ENCODE results near the gene KLRB1.
"Not testable (repeated sequence)": the region's sequence is repeated elsewhere in the genome, so short reads cannot be mapped to it uniquely, and the experiment has no call there.

KLRB1 gene

GRCh38 chr12:9619411-9620179, 11.9 kb upstream of the KLRB1 start:
- DNase-seq = no peak

DNA sequence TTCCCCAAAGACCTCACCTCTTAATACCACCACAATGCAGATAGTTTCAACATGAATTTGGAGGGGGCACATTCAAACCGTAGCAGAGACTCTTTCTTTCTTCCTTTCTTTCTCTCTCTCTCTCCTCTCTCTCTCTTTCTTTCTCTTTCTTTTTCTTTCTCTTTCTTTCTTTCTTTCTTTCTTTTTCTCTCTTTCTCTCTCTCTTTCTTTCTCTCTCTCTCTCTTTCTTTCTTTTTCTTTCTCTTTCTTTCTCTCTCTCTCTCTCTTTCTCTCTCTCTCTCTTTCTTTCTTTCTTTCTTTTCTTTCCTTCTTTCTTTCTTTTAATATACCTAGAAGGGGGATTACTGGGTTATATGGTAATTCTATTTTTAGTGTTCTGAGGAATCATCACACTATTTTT, 11.2 kb upstream of the KLRB1 start:
- not testable (repeated sequence) for DNase-seq

- no peak for DNase-seq
Measured at GRCh38 chr12:9617124-9617523, 9.4 kb upstream of the KLRB1 start.

DNA sequence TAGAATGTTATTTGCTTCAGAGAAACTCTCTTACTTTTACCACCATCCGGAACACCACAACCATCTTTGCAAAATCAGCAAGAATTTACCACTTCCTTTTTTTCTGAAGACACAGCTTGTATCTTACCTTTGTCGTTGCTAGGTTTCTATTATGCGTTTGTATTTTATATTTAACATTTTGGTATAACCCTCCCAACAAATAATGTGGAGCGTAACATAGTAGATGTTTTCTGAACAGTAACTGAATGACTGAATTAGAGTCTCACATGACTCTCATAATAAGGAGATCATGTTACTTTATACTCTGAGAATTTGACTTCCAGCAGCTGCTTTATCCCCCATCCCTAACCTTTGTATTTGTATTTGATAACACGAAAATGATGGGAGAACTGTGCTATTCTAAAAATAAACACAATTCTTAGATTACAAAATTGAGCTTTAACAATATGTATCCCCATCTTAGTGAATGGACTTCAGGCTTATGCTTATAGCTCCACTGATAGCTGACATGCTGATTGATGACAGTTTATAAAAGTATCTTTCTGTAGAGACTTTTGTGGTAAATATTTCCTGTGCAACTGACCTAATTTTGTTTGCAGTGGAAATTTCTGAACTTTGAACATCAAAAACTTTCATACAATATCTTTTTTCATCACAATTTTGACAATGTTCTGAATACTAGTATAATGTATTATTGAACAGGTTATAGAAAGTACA, 7.9 kb upstream of the KLRB1 start:
- no peak for DNase-seq

DNA sequence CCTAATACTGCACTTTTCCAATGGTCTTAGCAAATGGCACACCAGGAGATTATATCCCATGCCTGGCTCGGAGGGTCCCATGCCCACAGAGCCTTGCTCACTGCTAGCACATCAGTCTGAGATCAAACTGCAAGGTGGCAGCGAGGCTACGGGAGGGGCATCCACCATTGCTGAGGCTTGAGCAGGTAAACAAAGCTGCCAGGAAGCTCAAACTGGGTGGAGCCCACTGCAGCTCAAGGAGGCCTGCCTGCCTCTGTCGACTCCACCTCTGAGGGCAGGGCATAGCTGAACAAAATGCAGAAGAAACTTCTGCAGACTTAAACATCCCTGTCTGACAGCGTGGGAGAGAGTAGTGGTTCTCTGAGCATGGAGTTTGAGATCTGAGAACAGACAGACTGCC, 2.9 kb upstream of the KLRB1 start:
- not testable (repeated sequence) for DNase-seq

- DNase-seq = no peak
Measured at GRCh38 chr12:9606736-9607372, 862 bp downstream of the KLRB1 start.

GRCh38 chr12:9606247-9606646, 1.5 kb downstream of the KLRB1 start:
- no peak for DNase-seq

- DNase-seq = no peak
Measured at GRCh38 chr12:9605483-9605882, 2.2 kb downstream of the KLRB1 start.

DNA sequence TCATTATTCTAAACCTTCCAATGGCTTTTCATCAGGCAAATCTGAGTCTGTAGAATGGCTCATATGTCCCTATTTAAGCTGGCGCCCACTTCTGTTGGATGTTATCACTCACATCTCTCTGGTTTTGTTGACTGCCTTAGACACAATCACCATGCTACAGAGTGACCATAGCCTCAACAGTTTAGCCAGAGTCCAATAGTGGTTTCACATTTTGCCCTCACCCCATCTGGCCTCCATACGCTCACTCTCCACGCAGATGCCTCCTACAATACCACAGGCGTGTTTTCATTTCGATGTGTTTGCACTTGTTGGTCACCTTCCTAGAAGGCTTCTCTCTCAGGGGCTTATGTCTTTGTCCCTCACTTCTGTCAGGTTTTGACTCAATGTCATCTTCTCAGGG, 3.4 kb downstream of the KLRB1 start:
- DNase-seq = no peak

DNA sequence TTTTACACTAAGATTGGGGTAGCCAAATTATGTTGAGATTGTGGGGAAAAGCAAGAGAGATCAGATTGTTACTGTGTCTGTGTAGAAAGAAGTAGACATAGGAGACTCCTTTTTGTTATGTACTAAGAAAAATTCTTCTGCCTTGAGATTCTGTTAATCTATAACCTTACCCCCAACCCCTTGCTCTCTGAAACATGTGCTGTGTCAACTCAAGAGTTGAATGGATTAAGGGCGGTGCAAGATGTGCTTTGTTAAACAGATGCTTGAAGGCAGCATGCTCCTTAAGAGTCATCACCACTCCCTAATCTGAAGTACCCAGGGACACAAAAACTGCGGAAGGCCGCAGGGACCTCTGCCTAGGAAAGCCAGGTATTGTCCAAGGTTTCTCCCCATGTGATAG, 7.3 kb downstream of the KLRB1 start:
- DNase-seq = not testable (repeated sequence)

GRCh38 chr12:9598363-9598762, 9.4 kb downstream of the KLRB1 start:
- DNase-seq = no peak

DNA sequence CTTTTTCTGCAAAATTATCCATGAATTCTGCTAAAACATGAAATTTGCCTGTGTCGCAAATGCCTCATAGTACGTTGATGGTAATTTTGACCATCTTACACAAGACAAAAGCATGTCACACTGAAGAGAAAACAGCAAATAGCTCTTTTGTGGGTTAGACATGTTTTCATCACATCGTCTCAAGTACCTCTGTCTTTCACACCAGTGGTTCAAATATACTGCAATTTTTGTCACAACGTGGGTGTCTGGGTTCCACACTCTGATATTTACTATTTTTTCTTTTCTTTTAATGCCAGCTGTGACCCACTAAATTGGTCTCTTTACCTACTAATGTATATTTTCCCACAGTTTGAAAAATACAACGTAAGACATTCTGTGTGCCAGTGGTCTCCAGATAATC, 10.4 kb downstream of the KLRB1 start:
- no peak for DNase-seq

- DNase-seq = no peak
Measured at GRCh38 chr12:9590441-9590840, 17.3 kb downstream of the KLRB1 start.

DNA sequence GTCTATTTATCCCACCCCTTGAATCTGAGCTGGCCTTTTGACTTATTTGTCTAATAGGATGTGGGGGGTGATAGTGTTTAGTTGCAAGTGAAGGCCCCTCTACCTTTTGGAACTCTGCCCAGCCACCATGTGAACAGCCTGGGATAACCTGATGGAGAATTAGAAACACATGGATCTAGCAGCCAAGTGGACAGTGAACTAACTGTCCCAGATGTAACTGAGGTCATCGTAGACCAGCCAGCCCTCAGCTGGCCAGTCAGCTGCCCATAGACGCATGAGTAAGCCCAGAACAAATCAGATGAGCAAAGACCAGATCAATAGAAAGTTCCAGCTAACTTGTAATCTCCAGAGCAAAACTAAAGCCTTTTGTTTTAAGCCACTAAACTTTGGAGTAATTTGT, 19.0 kb downstream of the KLRB1 start:
- no peak for DNase-seq

DNA sequence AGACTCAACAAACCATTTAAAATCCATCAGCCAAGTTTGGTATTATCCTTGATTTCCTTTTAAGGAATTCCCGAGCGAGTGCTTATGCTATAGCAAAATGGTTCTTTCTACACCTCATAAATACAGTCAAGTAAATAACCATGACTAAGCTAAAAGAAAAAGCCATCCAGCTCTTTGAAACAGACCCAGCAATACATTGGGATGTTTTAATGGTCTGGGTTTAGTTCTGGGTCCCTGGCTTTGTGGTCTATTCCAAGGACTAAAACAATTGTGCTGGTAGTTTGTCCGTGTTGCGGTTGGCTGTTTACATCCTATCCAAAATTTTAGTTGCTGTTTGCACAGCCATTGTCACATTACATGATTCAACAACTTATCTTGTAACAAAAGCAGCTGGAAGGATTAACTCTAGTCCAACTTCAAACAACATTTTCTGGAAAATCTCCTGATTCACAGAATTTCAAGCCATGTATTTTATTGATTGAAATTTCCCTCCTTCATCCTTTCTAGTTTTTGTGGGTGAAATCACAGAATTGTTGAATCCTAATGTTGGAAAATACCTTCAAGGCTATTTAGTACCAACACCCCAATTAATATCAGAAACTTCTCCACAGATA, 19.6 kb downstream of the KLRB1 start:
- DNase-seq = no peak

DNA sequence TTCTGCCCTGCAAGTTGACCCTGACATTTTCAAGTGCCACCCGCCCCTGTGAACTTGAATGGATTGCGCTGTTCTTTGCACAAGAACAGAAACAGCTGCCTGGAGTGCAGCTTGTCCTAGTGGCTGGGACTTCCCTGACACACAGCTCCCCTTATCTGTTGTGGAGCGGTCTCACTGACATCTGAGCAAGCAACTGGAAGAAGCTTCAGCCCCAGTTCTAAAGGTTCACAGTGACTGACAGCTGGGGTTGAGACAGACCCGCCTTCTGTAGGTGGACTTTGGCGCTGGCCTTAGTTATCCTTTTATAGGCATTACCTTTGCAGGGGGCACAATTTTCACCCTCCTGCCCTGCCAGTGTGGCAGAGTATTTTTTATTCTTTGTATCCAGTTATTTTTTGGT, 30.0 kb downstream of the KLRB1 start:
- DNase-seq = not testable (repeated sequence)

GRCh38 chr12:9567151-9567550, 40.6 kb downstream of the KLRB1 start:
- DNase-seq = not testable (repeated sequence)

- DNase-seq = not testable (repeated sequence)
Measured at GRCh38 chr12:9566113-9566512, 41.6 kb downstream of the KLRB1 start.

DNA sequence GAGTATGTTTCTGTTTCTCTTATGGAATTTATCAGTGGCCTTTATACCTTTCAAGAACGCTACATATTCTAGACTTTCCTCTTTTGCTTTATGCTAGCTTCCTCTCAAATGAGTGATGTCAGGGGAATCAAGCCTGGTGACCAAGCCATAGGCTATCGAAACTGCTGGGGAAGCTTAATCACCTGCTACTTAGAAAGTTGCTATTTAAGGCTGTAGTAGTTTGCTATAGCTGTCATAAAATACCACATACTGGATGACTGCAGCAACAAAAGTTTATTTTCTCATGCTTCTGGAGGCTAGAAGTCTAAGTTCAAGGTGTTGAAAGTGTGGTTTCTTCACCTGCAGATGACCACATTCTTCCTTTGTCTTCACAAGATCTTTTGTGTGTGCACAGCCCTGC, 43.3 kb downstream of the KLRB1 start:
- not testable (repeated sequence) for DNase-seq

DNA sequence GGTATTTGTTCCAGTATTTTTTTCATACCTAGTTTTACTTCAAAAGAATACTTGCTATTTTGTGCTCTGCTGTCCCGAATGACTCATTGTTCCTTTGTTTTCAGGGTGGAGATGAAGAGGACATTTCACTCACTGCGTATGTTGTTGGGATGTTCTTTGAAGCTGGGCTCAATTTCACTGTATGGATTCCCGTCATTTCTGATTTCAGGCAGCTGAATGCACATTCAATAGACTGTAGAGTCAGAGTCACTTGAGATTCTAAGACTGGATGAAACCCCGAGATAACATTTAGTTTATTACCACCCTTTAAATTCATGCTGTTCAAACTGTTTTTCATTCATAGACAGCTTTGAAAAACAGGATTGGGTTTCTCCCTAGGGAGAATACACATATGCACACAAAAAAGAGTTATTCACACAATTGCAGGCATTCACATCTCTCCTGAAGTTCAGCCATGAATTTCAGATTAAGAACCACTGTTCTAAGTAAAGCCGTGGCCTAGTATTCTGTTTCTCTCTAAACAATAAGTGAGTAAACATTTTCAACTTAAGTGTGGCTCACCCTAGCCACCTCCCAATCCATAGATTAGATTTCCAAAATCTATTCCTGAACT, 44.8 kb downstream of the KLRB1 start:
- DNase-seq = not testable (repeated sequence)

- DNase-seq = not testable (repeated sequence)
Measured at GRCh38 chr12:9545489-9545888, 62.2 kb downstream of the KLRB1 start.

Data from NCI-H524 treated with DMSO at 0.1 percent for 48 hours (cell line).